ENCODE measurements around the gene MUC3A.
"Not testable (repeated sequence)": the region's sequence is repeated elsewhere in the genome, so short reads cannot be mapped to it uniquely, and the experiment has no call there.

GRCh38 chr7:100919335-100919734 is 30.0 kb upstream of the MUC3A start:
- TF ChIP-seq CTCF (IDR thresholded peaks at IDR 0.05; ENCODE audit: low read depth, low read length); EZH2phosphoT487 (IDR thresholded peaks at IDR 0.05; ENCODE audit: low read depth): not testable (repeated sequence)
